NCI-H226 (cell line): Measurements from ENCODE around the gene TPH2.
A peak's percentile ranks its signal among the peaks of the same experiment; 100 is the strongest.

ENCODE experiments used
- DNase-seq: peaks from one replicate; pipeline ENCODE4 v3.0.0-alpha.2; 2015

The TPH2 gene

GRCh38 chr12:71938728-71939385 is at the start of gene TPH2:
Gene TPH2, plus strand, starts transcription at chr12:71938845. Its CDS starts 142 bp downstream, at chr12:71938987.
- DNase-seq, result peak; percentile 70

DNA sequence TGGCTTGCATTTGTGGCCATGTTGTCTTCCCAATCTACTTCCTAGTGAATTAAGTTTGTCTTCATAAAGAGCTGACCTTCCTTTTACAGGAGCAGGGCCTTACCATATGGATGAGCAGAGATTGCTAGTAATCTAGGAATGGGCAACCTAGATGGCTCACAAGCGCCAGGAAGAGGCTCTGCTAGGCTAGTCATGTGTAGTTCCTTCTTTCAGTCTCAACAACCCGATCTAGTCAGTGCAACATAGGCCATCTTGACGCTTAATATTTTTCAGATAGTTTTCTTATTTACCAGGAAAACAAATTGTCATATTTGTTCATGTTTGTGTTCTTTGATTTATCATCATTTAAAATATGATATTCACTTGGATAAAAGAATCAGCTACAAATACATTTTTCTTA is 48.2 kb upstream of the TPH2 start:
- DNase-seq, result no peak

DNA sequence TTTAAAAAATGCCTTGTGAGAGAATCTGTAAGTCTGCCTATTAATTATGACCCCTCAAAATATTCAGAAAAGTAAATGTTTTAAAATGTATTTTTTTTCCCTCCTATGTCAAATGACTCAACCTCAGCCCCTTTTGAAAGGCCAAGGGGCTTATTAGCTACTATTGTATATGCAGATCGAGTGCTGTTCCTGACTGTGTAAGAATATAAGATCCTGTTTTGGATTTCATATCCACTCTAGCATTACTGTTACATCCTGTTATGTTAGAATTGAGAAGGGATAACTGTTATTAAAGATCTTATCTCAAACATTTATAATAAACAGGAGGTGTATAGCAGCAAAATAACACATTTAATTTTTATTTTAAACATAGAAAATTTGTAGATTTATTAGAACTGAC is 46.6 kb upstream of the TPH2 start:
- DNase-seq, result no peak

GRCh38 chr12:71896205-71896882 is 42.3 kb upstream of the TPH2 start:
- no peak for DNase-seq

DNA sequence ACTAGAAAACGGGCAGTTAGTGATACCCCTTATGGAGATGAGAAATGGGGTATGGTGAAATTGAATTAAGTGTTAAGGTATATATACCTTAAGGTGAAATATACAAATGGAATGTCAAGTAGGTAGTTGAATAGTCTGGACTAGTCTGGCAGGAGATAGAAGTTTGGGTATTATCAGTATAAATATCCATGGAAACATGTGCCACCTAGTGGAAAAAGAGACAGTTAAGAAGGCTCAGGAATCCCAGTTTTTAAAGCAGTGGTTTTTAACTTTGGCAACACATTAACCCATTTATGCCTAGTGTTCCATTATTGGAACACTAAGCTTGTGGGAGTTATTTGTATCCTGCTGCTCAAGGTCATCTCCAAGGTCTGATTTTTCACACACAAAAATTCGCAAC is 38.6 kb upstream of the TPH2 start:
- no peak for DNase-seq

- DNase-seq, result peak; percentile 8
These were observed 34.0 kb upstream of the TPH2 start for GRCh38 chr12:71904629-71905028.

DNA sequence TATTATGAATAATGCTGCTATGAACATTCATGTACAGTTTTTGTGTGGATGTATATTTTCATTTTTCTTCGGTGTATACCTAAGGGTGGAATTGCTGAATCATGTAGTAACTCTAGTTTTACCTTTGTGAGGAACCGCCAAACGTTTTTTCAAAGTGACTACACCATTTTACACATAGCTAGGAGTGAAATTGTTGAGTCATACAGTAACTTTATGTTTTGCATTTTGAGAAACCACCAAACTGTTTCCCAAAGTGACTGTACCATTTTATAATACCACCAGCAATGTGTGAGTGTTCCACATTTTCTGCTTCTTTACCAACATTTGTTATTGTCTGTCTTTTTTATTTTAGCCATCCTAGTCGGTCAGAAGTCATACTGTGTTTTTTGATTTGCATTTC is 3.1 kb upstream of the TPH2 start:
- peak; percentile 8 for DNase-seq

DNA sequence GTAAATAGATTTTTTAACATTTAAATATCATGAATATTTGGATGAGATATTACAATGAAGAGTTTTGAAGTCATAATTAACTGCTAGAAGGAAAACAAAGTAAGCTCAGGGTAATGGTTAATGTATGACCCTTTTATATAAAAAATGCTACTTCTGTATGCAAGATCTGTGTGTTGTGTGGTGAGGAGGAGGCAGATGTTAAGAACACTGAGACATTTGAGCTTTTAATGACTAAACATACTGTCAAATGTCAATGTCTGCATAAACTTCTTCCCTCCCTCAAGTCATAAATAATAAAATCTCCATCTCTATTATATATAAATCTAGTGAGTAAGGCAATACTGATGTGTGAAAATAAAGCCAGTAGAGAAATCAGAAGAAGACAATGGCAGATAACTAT is 1.4 kb downstream of the TPH2 start:
- no peak for DNase-seq

GRCh38 chr12:71941174-71941573 is 2.5 kb downstream of the TPH2 start:
- DNase-seq, result no peak

DNA sequence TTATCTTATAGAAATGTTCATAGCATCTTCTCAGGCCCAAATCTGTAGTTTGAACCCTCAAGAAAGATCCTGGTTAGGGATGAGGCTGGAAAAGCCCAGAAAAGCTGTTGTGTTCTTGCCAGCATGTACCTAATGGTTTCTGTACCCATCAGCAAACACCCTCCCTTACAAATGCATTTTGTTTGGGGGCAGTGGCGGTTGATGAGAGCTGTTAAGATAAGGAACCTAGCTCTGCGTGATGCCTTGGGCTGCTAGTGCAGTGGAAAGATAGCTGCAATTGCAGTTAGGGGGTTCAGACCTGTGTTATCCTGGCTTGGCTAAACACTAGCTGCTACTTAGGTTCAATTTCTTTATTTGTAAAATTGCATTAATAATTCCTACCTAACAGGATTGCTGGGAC is 3.6 kb downstream of the TPH2 start:
- no peak for DNase-seq

GRCh38 chr12:71942703-71943102 is 4.1 kb downstream of the TPH2 start:
- no peak for DNase-seq

DNA sequence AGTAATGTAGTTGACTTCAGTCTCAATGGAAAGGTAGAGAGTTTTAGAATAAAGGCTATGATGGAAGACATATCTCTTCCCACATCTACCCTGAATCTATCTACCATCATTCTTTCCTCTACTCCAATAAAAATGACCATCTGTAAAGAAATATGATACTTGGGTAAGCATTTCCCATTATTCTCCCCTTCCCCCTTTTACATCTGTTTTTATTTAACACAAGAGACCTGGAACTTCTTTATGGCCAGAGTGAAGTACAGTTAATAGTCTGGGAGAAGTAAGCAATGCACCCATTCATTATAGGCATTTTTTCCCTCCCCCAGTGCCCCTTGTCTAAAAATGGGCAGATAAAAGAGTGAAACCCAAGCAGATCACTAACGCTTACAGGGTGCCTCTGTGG is 6.5 kb downstream of the TPH2 start:
- no peak for DNase-seq

- no peak for DNase-seq
These were observed 7.2 kb downstream of the TPH2 start for GRCh38 chr12:71945883-71946282.

DNA sequence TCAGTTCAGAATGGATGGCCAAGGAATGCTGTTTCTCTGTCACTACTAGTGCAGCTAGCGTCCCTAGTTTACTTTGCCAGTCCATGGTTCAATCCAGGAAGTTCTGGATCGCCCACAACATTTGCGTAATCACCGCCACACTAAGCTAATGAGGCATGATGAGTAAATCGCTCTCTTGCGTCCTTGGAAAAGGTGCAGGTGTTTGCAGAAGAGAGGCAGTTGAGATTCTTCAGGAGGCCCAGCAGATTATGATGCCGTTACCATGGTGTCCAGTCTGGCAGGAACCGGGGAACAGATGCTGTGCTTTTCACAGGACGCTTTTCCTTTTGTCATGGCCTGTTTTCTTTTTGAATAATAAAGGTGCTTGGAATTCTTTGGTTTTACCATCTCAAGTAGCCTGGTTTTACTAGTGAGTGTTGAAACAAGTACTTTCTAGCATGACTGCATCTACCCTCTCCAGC is 9.0 kb downstream of the TPH2 start:
- no peak for DNase-seq

DNA sequence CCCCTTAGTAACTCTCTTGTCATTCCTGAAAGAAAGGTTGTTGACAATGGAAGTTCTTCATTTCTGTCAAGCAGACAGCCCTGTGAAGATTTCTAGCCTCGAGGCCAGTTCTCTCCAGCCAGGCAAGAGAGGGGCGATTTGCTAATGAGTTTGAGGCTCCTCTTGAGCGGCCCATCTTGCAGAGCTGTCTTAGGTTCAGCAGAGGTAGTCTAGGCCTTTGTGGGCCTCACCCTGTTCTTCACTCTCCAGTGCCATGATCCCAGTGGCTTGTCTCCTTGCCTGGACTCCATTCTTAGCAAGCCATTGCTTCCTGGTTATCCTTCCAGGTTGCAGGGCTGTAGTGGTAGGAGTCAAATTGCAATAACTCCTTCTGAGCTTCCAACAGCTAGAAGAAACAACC is 9.7 kb downstream of the TPH2 start:
- no peak for DNase-seq

DNA sequence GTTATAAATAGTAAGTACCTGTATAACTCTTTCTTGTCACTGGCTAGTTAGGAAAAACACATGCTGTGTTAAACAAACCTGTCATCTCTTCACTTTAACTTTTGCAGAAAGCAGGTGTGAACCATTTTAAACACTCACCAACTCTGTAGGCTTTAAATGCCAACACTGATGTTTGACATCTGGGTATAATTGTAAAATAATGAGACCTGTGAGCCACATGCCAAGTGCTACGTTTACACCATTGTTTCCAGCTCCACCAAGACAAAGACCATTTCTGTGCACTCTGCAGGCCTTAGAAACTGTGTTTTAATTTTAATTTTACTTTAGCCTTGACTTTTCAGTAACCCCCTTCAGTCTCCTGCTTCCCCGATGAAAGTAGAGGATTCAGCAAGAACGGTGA is 11.0 kb downstream of the TPH2 start:
- DNase-seq, result no peak

- no peak for DNase-seq
These were observed 11.8 kb downstream of the TPH2 start for GRCh38 chr12:71950404-71950803.

- DNase-seq, result no peak
These were observed 12.2 kb downstream of the TPH2 start for GRCh38 chr12:71950819-71951218.

GRCh38 chr12:71954083-71954778 is 15.6 kb downstream of the TPH2 start:
- DNase-seq, result no peak

DNA sequence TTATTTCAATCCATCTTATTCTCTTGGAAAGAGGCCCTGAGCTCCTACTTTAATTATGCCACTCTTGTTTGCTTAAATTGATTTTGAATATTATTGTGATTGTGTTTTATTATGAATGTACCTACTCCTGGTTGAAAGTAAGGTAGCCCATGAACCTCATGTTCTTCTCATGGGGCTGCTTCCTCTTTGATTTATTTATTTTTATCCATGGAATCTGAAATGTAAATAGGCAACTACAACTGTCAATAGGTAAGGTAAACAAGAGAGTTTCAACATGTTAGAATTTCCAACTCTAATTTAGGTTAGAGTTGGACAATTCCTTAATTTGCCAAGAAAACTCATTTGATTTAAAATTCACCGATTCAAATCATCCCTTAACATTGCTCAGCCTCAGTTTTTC is 16.2 kb downstream of the TPH2 start:
- no peak for DNase-seq

DNA sequence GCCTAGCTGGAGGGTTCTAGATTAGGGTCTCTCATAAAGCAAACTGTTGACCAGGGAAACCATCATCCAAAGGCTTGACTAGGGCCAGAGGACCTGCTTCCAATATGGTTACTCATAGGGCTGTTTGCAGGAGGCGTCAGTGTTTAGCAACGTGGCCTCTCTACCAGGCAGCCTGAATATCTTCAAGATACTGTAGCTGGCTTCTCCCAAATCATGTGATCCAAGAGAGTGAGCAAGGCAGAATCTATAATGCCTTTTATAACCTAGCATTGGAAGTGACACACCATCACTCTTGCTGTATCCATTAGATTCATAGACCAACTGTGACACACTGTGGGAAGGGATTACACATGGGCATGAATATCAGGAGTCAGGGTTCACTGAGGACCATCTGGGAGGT is 17.3 kb downstream of the TPH2 start:
- DNase-seq, result peak; percentile 53

GRCh38 chr12:71958056-71958455 is 19.4 kb downstream of the TPH2 start:
- peak; percentile 46 for DNase-seq

DNA sequence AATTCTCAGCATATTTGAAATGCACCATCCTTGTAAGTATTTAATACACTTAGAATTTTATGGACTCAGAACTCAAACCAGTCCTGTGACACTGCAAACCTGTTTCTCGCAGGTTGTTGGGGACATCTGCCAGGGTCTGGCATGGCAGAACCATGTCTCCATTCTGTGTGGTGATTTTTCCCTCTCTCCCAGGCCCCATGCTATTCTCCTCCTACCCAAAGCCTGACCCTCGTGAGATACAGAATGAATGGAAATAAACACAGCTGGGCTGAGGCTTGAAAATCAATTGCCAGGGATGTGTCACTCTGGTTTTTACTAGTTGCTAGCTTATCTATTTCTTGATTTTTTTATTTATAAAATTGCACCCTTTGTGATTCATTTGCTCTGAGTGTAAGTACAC is 19.8 kb downstream of the TPH2 start:
- DNase-seq, result no peak

DNA sequence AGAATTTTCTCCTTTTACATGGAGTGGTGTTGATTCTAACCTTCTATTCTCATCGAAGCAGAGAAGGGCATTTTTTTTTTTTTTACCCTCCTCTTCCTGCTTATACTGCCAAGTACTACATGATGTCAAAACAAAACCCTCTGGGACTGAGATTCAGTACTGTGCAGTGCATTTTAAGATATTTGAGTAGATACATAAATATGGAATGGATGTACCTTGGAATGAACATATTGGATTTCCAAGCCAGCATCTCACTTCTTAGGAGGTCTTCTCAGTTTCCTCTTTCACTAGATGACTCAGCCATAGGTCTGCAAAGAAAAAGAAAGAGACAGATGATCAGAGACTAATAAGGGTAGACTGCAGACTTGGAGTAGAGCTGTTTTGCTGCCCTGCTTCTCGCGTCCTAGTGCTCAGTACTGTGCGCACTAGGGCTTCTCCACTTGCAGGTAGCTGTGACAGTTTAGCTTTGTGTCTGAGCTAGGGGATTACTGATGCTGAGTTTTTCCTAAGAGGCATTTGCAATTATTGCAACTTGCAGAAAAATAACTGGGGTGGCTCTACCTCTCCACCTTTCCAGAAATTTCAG is 20.4 kb downstream of the TPH2 start:
- no peak for DNase-seq
